BLaER1 (cell line): ENCODE data around the gene CNDP2.

Source experiments
- H3K27ac ChIP-seq: shearing (Covaris generic); formaldehyde crosslinking; 2 replicates; pipeline ENCODE4 v1.8.1; 2022
- H3K27me3 ChIP-seq: shearing (Covaris generic); formaldehyde crosslinking; 2 replicates; pipeline ENCODE4 v1.8.1; 2022
- H3K36me3 ChIP-seq: shearing (Covaris generic); formaldehyde crosslinking; 2 replicates; pipeline ENCODE4 v1.8.1; 2022
- H3K4me1 ChIP-seq: shearing (Covaris generic); formaldehyde crosslinking; 2 replicates; pipeline ENCODE4 v1.8.1; 2022
- H3K4me2 ChIP-seq: shearing (Covaris generic); formaldehyde crosslinking; 2 replicates; pipeline ENCODE4 v1.8.1; 2022
- H3K4me3 ChIP-seq: shearing (Covaris generic); formaldehyde crosslinking; 2 replicates; pipeline ENCODE4 v1.8.1; 2022
- H3K9ac ChIP-seq: shearing (Covaris generic); formaldehyde crosslinking; 2 replicates; pipeline ENCODE4 v1.8.1; 2022
- H3K9me3 ChIP-seq: shearing (Covaris generic); formaldehyde crosslinking; 2 replicates; pipeline ENCODE4 v1.8.1; 2022
- H4K20me1 ChIP-seq: shearing (Covaris generic); formaldehyde crosslinking; 2 replicates; pipeline ENCODE4 v1.8.1; 2022
- Cebpa-rat ChIP-seq: shearing (Covaris generic); IDR thresholded peaks from 2 replicates; pipeline ENCODE4 v1.8.1; 2022

CNDP2 gene

GRCh38 chr18:74573053-74573452 is 76.9 kb downstream of the CNDP2 start:
- Histone ChIP-seq H3K9me3 (0 out of 2 replicates have a peak, but pooled peaks cover 7% of the 10 kb centered on the region), H3K4me3 (no peak overlapping the region), H3K27me3 (no peaks in the 10 kb centered on the region), H3K36me3 (no peaks in the 10 kb centered on the region), H3K27ac (no peak overlapping the region), H3K4me2 (no peak overlapping the region), H3K9ac (no peak overlapping the region), H3K4me1 (no peaks in the 10 kb centered on the region), H4K20me1 (no peaks in the 10 kb centered on the region)
- TF ChIP-seq Cebpa-rat, result no peak
